Effector memory CD8-positive, alpha-beta T cell (primary cell): ENCODE measurements around the gene GUF1.

Experiments used
- ATAC-seq: fragments of 150-1000 bp; cut with Tn5 transposase; replicated peaks from 2 replicates; pipeline ENCODE4 v1.10.0; 2021; ENCODE audit warnings: mild to moderate bottlenecking, moderate library complexity
- DNase-seq, 3 experiments: peaks; one replicate each; pipeline ENCODE4 v3.0.0; 2021
- H3K27ac Mint-ChIP-seq, 2 donors: one replicate each; pipeline ENCODE4 v1.8.0; 2022; ENCODE audit warnings: mild to moderate bottlenecking in 2 of 2, mixed read lengths in 2 of 2, moderate library complexity in 2 of 2
- H3K27me3 Mint-ChIP-seq, 2 donors: one replicate each; pipeline ENCODE4 v1.8.0; 2022; ENCODE audit warnings: mixed read lengths in 2 of 2
- H3K36me3 Mint-ChIP-seq: one replicate; pipeline ENCODE4 v1.8.0; 2022; ENCODE audit warnings: mild to moderate bottlenecking, moderate library complexity, mixed read lengths; ENCODE audit not compliant: insufficient read depth
- H3K4me1 Mint-ChIP-seq, 2 donors: one replicate each; pipeline ENCODE4 v1.8.0; 2022; ENCODE audit warnings: low read depth in 2 of 2, mixed read lengths in 2 of 2
- H3K4me3 Mint-ChIP-seq, 2 donors: one replicate each; pipeline ENCODE4 v1.8.0; 2022; ENCODE audit warnings: mild to moderate bottlenecking in 2 of 2, mixed read lengths in 2 of 2, moderate library complexity in 2 of 2
- H3K9me3 Mint-ChIP-seq, 2 donors: one replicate each; pipeline ENCODE4 v1.8.0; 2022; ENCODE audit warnings: mixed read lengths in 2 of 2
- total RNA-seq, 9 experiments: gene quantifications; one replicate each; lab custom pipeline; 2026; lab: John Stamatoyannopoulos, UW

GUF1 gene
- total RNA-seq: 26.0 to 84.2 (median 51.5) reads per million in 9 experiments

- Mint-ChIP-seq H3K4me1 (peaks cover 10 to 17% of the 10 kb centered on the region in 2 donors), H3K27me3 (no peaks in the 10 kb centered on the region), H3K9me3 (no peaks in the 10 kb centered on the region), H3K27ac (peak within 1 kb of the TSS; percentile 98 to 99), H3K36me3 (peaks cover 20% of the 10 kb centered on the region), H3K4me3 (peak within 1 kb of the TSS; percentile 91 to 94)
- DNase-seq (peak; percentile 82 to 90 (median 85)), ATAC-seq (peak; percentile 90)
Measured at GRCh38 chr4:44678094-44679041, at the start of gene GUF1. GUF1 (plus strand) TSS chr4:44678420; CDS start chr4:44678623, 203 bp downstream.

- no peak overlapping the region for H3K4me3 Mint-ChIP-seq
- no peaks in the 10 kb centered on the region for H3K9me3 Mint-ChIP-seq
- DNase-seq (peak; percentile 28 to 35 (median 31)), ATAC-seq (peak; percentile 91)
- peaks cover 0 to 6% of the 10 kb centered on the region in 2 donors for H3K27me3 Mint-ChIP-seq
- no peak overlapping the region for H3K27ac Mint-ChIP-seq
- H3K36me3 Mint-ChIP-seq: no peaks in the 10 kb centered on the region
- H3K4me1 Mint-ChIP-seq: peaks cover 2 to 3% of the 10 kb centered on the region in 2 donors
Measured at GRCh38 chr4:44629280-44629866, 48.8 kb upstream of the GUF1 start.

- no peak for DNase-seq
- Mint-ChIP-seq H3K4me3 (no peak overlapping the region), H3K27ac (no peak overlapping the region), H3K9me3 (no peaks in the 10 kb centered on the region), H3K36me3 (no peaks in the 10 kb centered on the region), H3K27me3 (peaks cover 9 to 12% of the 10 kb centered on the region in 2 donors), H3K4me1 (peaks cover 2 to 3% of the 10 kb centered on the region in 2 donors)
- ATAC-seq: no peak
Measured at GRCh38 chr4:44632089-44632488, 46.1 kb upstream of the GUF1 start.

- DNase-seq (no peak), ATAC-seq (no peak)
- no peak overlapping the region for H3K27ac Mint-ChIP-seq
- H3K4me3 Mint-ChIP-seq: no peak overlapping the region
- peaks cover 2 to 3% of the 10 kb centered on the region in 2 donors for H3K4me1 Mint-ChIP-seq
- no peaks in the 10 kb centered on the region for H3K9me3 Mint-ChIP-seq
- H3K27me3 Mint-ChIP-seq: peaks cover 12 to 13% of the 10 kb centered on the region in 2 donors
- no peaks in the 10 kb centered on the region for H3K36me3 Mint-ChIP-seq
Measured at GRCh38 chr4:44632733-44633132, 45.5 kb upstream of the GUF1 start.

- H3K4me3 Mint-ChIP-seq: no peak overlapping the region
- DNase-seq (no peak), ATAC-seq (no peak)
- H3K36me3 Mint-ChIP-seq: no peaks in the 10 kb centered on the region
- H3K9me3 Mint-ChIP-seq: peaks cover 0 to 4% of the 10 kb centered on the region in 2 donors
- no peak overlapping the region for H3K27ac Mint-ChIP-seq
- H3K27me3 Mint-ChIP-seq: peaks cover 7 to 41% of the 10 kb centered on the region in 2 donors
- H3K4me1 Mint-ChIP-seq: no peaks in the 10 kb centered on the region
Measured at GRCh38 chr4:44638091-44638490, 40.1 kb upstream of the GUF1 start.

GRCh38 chr4:44646151-44646550, 32.1 kb upstream of the GUF1 start:
- H3K4me3 Mint-ChIP-seq: no peak overlapping the region
- DNase-seq (no peak), ATAC-seq (no peak)
- no peaks in the 10 kb centered on the region for H3K36me3 Mint-ChIP-seq
- H3K27ac Mint-ChIP-seq: no peak overlapping the region
- peaks cover 0 to 4% of the 10 kb centered on the region in 2 donors for H3K9me3 Mint-ChIP-seq
- H3K27me3 Mint-ChIP-seq: peaks cover 0 to 10% of the 10 kb centered on the region in 2 donors
- H3K4me1 Mint-ChIP-seq: no peaks in the 10 kb centered on the region

- H3K27ac Mint-ChIP-seq: no peak within 1 kb of the TSS
- ATAC-seq (no peak), DNase-seq (no peak)
- no peaks in the 10 kb centered on the region for H3K9me3 Mint-ChIP-seq
- no peaks in the 10 kb centered on the region for H3K4me1 Mint-ChIP-seq
- no peak within 1 kb of the TSS for H3K4me3 Mint-ChIP-seq
- H3K27me3 Mint-ChIP-seq: peaks cover 9 to 16% of the 10 kb centered on the region in 2 donors
- no peaks in the 10 kb centered on the region for H3K36me3 Mint-ChIP-seq
Measured at GRCh38 chr4:44651425-44651824, 26.8 kb upstream of the GUF1 start, which contains the start of gene YIPF7. YIPF7 (minus strand) TSS chr4:44651625; CDS start chr4:44650100, 1,525 bp downstream.

- Mint-ChIP-seq H3K9me3 (no peaks in the 10 kb centered on the region), H3K27ac (no peak overlapping the region), H3K36me3 (no peaks in the 10 kb centered on the region), H3K4me3 (no peak overlapping the region), H3K4me1 (no peaks in the 10 kb centered on the region), H3K27me3 (peaks cover 3 to 16% of the 10 kb centered on the region in 2 donors)
- ATAC-seq: no peak
- DNase-seq: no peak
Measured at GRCh38 chr4:44652002-44652401, 26.2 kb upstream of the GUF1 start.

- ATAC-seq (no peak), DNase-seq (no peak)
- peaks cover 0 to 6% of the 10 kb centered on the region in 2 donors for H3K27me3 Mint-ChIP-seq
- H3K4me1 Mint-ChIP-seq: peaks cover 2 to 5% of the 10 kb centered on the region in 2 donors
- no peak overlapping the region for H3K4me3 Mint-ChIP-seq
- no peak overlapping the region for H3K27ac Mint-ChIP-seq
- no peaks in the 10 kb centered on the region for H3K9me3 Mint-ChIP-seq
- no peaks in the 10 kb centered on the region for H3K36me3 Mint-ChIP-seq
Measured at GRCh38 chr4:44660396-44660795, 17.8 kb upstream of the GUF1 start.

- Mint-ChIP-seq H3K36me3 (no peaks in the 10 kb centered on the region), H3K9me3 (no peaks in the 10 kb centered on the region), H3K4me1 (peaks cover 2 to 5% of the 10 kb centered on the region in 2 donors), H3K27me3 (peaks cover under 1 to 6% of the 10 kb centered on the region in 2 donors), H3K27ac (no peak overlapping the region), H3K4me3 (no peak overlapping the region)
- DNase-seq: no peak
- ATAC-seq: no peak
Measured at GRCh38 chr4:44661940-44662622, 16.1 kb upstream of the GUF1 start.

- Mint-ChIP-seq H3K36me3 (no peaks in the 10 kb centered on the region), H3K27ac (no peak overlapping the region)
Measured at GRCh38 chr4:44662623-44663005, 15.6 kb upstream of the GUF1 start.

GRCh38 chr4:44663539-44664263, 14.5 kb upstream of the GUF1 start:
- Mint-ChIP-seq H3K9me3 (no peaks in the 10 kb centered on the region), H3K36me3 (no peaks in the 10 kb centered on the region), H3K4me1 (peaks cover 2 to 5% of the 10 kb centered on the region in 2 donors), H3K4me3 (no peak overlapping the region), H3K27ac (no peak overlapping the region), H3K27me3 (peaks cover 11 to 13% of the 10 kb centered on the region in 2 donors)
- DNase-seq (peak in 1 of 3 experiments; percentile 0), ATAC-seq (no peak)

More at GRCh38 chr4:44662623-44663005, 15.6 kb upstream of the GUF1 start:
- ATAC-seq: no peak
- peaks cover 6 to 10% of the 10 kb centered on the region in 2 donors for H3K27me3 Mint-ChIP-seq
- no peaks in the 10 kb centered on the region for H3K9me3 Mint-ChIP-seq
- no peak overlapping the region for H3K4me3 Mint-ChIP-seq
- no peak for DNase-seq
- H3K4me1 Mint-ChIP-seq: peaks cover 2 to 5% of the 10 kb centered on the region in 2 donors
